Caco-2 (cell line): Measurements from ENCODE around the gene CARD14. TPM values are rescaled to one million over a fixed set of nuclear protein-coding genes. Genes with fewer than 3 reads are reported as not detected.

Source experiments
- BruUV-seq: library from RNA; stranded (reverse); fragments of 400-500 nt; replicated peaks from 2 replicates; lab custom pipeline; 2021; lab: Mats Ljungman, UMichigan
- CTCF ChIA-PET: fragments of 300-600 bp; sonication (Branson Sonifier 250); formaldehyde crosslinking; loops from one replicate; lab custom pipeline; 2022; ENCODE audit warnings: antibody characterized with exemption; lab: Charles Lee
- POLR2A ChIA-PET: fragments of 300-600 bp; sonication (Branson Sonifier 250); formaldehyde crosslinking; loops from one replicate; lab custom pipeline; 2022; ENCODE audit warnings: antibody characterized with exemption; lab: Charles Lee
- DNase-seq, 2 experiments: peaks; one replicate each; pipeline versions ENCODE4 v3.0.0 to v3.0.0-alpha.2; 2020 to 2022
- H3K27me3 ChIP-seq: replicated peaks from 2 replicates; pipeline ENCODE4 v1.6.0; 2011; ENCODE audit warnings: low read length; ENCODE audit not compliant: control insufficient read depth, insufficient read depth
- H3K36me3 ChIP-seq: 2 replicates; pipeline ENCODE4 v1.5.1; 2011; ENCODE audit warnings: low read length; ENCODE audit not compliant: control insufficient read depth, insufficient read depth
- H3K4me1 ChIP-seq: fragments of 250-450 bp; sonication (Bioruptor Pico); 2 replicates; pipeline ENCODE4 v1.5.1; 2020; ENCODE audit warnings: mild to moderate bottlenecking
- H3K4me3 ChIP-seq: 2 replicates; pipeline ENCODE4 v1.5.1; 2011; ENCODE audit warnings: low read depth, mild to moderate bottlenecking, control low read depth, low read length
- H3K9me3 ChIP-seq: fragments of 250-450 bp; sonication (Bioruptor Pico); 2 replicates; pipeline ENCODE4 v1.5.1; 2020; ENCODE audit warnings: mild to moderate bottlenecking, moderate library complexity
- H3K27ac Mint-ChIP-seq: one replicate; pipeline ENCODE4 v1.8.0; 2022; ENCODE audit warnings: mixed read lengths; ENCODE audit not compliant: unreplicated experiment
- H3K27me3 Mint-ChIP-seq: one replicate; pipeline ENCODE4 v1.8.0; 2022; ENCODE audit warnings: mixed read lengths; ENCODE audit not compliant: insufficient read depth, unreplicated experiment
- H3K36me3 Mint-ChIP-seq: one replicate; pipeline ENCODE4 v1.8.0; 2022; ENCODE audit warnings: mild to moderate bottlenecking, mixed read lengths; ENCODE audit not compliant: insufficient read depth, unreplicated experiment
- H3K4me1 Mint-ChIP-seq: one replicate; pipeline ENCODE4 v1.8.0; 2022; ENCODE audit warnings: low read depth, mixed read lengths; ENCODE audit not compliant: unreplicated experiment
- H3K4me3 Mint-ChIP-seq: one replicate; pipeline ENCODE4 v1.8.0; 2022; ENCODE audit warnings: mild to moderate bottlenecking, moderate library complexity, mixed read lengths; ENCODE audit not compliant: unreplicated experiment
- H3K9me3 Mint-ChIP-seq: one replicate; pipeline ENCODE4 v1.8.0; 2022; ENCODE audit warnings: mixed read lengths; ENCODE audit not compliant: unreplicated experiment
- intact Hi-C: fragments of 100-400 bp; cut with micrococcal nuclease; formaldehyde crosslinking; loops from one replicate; pipeline ENCODE4 v1.10.0; 2022; ENCODE audit not compliant: unreplicated experiment
- total RNA-seq: library from RNA; stranded (reverse); gene quantifications from 2 replicates; pipeline ENCODE4 v1.2.3, GENCODE V29; 2022
- TF ChIP-seq, protein P1 (sequence below), 2 experiments: fragments of 200-600 bp in 1 of 2; IDR thresholded peaks; 1 replicate in 1 of 2; 2 replicates in 1 of 2; pipeline versions ENCODE4 v1.5.1 to v1.8.0; 2011 to 2022; ENCODE audit warnings: antibody characterized with exemption in 1 of 2, control low read depth in 1 of 2, inconsistent platforms in 1 of 2, low read depth in 1 of 2, low read length in 1 of 2, mild to moderate bottlenecking in 1 of 2, moderate library complexity in 1 of 2; ENCODE audit not compliant: insufficient read depth in 1 of 2, severe bottlenecking in 1 of 2, unreplicated experiment in 1 of 2

Gene CARD14
- total RNA-seq, 1 experiment from 2014 or later, result 1.3 TPM

DNA sequence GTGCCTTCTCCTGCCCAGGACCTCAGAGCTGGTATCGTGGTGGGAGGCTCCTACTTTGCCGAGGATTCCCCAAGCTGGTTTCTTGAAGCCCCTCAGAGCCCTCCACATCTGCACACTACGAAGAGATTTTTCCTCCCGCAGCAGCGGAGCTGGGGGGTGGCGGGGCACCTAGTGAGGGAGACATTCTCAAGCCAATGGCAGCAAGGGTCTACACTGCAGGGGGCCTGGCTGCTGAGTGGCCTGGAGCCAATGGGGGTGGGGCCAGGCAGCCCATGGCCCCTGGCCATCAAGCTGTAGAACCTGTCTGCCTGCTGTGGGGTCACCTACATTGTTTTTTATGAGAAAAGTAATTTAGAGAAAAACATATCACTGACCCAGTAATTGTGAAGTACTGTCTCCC is 55.4 kb downstream of the CARD14 start:
- TF ChIP-seq, protein P1, sequence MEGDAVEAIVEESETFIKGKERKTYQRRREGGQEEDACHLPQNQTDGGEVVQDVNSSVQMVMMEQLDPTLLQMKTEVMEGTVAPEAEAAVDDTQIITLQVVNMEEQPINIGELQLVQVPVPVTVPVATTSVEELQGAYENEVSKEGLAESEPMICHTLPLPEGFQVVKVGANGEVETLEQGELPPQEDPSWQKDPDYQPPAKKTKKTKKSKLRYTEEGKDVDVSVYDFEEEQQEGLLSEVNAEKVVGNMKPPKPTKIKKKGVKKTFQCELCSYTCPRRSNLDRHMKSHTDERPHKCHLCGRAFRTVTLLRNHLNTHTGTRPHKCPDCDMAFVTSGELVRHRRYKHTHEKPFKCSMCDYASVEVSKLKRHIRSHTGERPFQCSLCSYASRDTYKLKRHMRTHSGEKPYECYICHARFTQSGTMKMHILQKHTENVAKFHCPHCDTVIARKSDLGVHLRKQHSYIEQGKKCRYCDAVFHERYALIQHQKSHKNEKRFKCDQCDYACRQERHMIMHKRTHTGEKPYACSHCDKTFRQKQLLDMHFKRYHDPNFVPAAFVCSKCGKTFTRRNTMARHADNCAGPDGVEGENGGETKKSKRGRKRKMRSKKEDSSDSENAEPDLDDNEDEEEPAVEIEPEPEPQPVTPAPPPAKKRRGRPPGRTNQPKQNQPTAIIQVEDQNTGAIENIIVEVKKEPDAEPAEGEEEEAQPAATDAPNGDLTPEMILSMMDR (IDR thresholded peaks at IDR 0.05; ENCODE audit: insufficient read depth in 1 of 2, low read depth in 1 of 2, low read length in 1 of 2, severe bottlenecking in 1 of 2, unreplicated experiment in 1 of 2), result no peak
- POLR2A ChIA-PET, result no interaction called here
- Mint-ChIP-seq H3K27me3 (no peaks in the 10 kb centered on the region), H3K4me1 (peaks cover 8% of the 10 kb centered on the region), H3K9me3 (no peaks in the 10 kb centered on the region), H3K36me3 (peaks cover 17% of the 10 kb centered on the region), H3K27ac (no peak overlapping the region), H3K4me3 (no peak overlapping the region)
- DNase-seq, result no peak
- Histone ChIP-seq H3K36me3 (no peaks in the 10 kb centered on the region), H3K4me3 (no peak overlapping the region), H3K4me1 (peaks cover 6% of the 10 kb centered on the region; the same call in 1 of the 2 replicates), H3K27me3 (no peaks in the 10 kb centered on the region), H3K9me3 (no peaks in the 10 kb centered on the region)
- intact Hi-C loops, result no loop called here
- CTCF ChIA-PET, result interaction anchor here (0.8 kb wide), 1 partner anchor 59 kb away, joined by 4 read pairs; no protein-coding TSS in a partner anchor
- no TSS peak for BruUV-seq

DNA sequence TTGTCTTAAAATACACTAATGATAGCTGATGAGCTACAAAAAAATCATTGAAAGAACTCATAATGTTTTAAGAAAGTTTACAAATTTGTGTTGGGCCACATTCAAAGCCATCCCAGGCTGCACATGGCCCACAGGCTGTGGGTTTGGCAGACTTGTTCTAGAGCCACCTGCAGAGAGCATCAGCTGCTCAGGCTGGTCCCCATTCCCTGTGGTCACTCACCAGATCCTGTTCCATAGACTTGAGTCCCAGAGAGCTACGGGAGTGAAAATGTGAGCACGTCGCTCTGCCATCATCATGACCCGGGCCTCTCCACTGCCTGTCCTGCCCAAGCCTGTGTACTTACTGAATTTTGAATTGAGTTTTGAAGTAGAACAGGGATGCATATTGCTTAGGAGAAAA is 57.3 kb downstream of the CARD14 start:
- Histone ChIP-seq H3K27me3 (no peaks in the 10 kb centered on the region), H3K9me3 (peaks cover 10% of the 10 kb centered on the region), H3K4me1 (no peaks in the 10 kb centered on the region; the same call in 1 of the 2 replicates), H3K4me3 (no peak overlapping the region), H3K36me3 (no peaks in the 10 kb centered on the region)
- BruUV-seq, result no TSS peak
- Mint-ChIP-seq H3K27ac (no peak overlapping the region), H3K4me3 (no peak overlapping the region), H3K9me3 (peaks cover 3% of the 10 kb centered on the region), H3K4me1 (peaks cover 8% of the 10 kb centered on the region), H3K27me3 (no peaks in the 10 kb centered on the region), H3K36me3 (peaks cover 21% of the 10 kb centered on the region)
- TF ChIP-seq, protein P1 (IDR thresholded peaks at IDR 0.05; ENCODE audit: insufficient read depth in 1 of 2, low read depth in 1 of 2, low read length in 1 of 2, severe bottlenecking in 1 of 2, unreplicated experiment in 1 of 2), result no peak
- no peak for DNase-seq
- ChIA-PET CTCF (no interaction called here), POLR2A (no interaction called here)
- intact Hi-C loops, result no loop called here

DNA sequence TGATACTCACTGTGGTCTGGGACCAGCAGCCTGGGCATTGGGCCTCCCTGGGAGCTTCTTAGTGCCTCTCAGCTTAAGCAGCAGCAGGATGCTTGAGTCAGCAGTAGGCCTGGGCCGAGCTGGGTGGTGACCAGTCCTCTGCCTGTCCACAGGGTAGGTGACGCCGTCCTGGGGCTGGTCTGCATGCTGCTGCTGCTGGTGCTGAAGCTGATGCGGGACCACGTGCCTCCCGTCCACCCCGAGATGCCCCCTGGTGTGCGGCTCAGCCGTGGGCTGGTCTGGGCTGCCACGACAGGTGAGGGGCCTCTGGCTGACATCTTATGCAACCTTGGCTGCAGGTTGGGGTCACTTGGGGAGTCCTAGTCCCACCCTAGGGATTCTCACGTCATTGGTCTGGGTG is 57.8 kb downstream of the CARD14 start:
- H3K4me3 ChIP-seq, result no peak overlapping the region
- CTCF ChIA-PET, result no interaction called here
- H3K36me3 Mint-ChIP-seq, result peaks cover 26% of the 10 kb centered on the region
- TF ChIP-seq, protein P1 (IDR thresholded peaks at IDR 0.05; ENCODE audit: insufficient read depth in 1 of 2, low read depth in 1 of 2, low read length in 1 of 2, severe bottlenecking in 1 of 2, unreplicated experiment in 1 of 2), result no peak
- no peaks in the 10 kb centered on the region for H3K27me3 ChIP-seq
- H3K27me3 Mint-ChIP-seq, result no peaks in the 10 kb centered on the region
- intact Hi-C loops, result no loop called here
- no peaks in the 10 kb centered on the region for H3K36me3 ChIP-seq
- POLR2A ChIA-PET, result no interaction called here
- H3K4me1 Mint-ChIP-seq, result peaks cover 8% of the 10 kb centered on the region
- no peak overlapping the region for H3K4me3 Mint-ChIP-seq
- peaks cover 15% of the 10 kb centered on the region for H3K9me3 ChIP-seq
- H3K27ac Mint-ChIP-seq, result no peak overlapping the region
- peaks cover 8% of the 10 kb centered on the region for H3K9me3 Mint-ChIP-seq
- no peak for DNase-seq
- H3K4me1 ChIP-seq, result no peaks in the 10 kb centered on the region; the same call in 1 of the 2 replicates
- no TSS peak for BruUV-seq
